HG02798 (cell line): ENCODE data around the gene MAGEA10.

ENCODE experiments used
- ATAC-seq: cut with Tn5 transposase; IDR thresholded peaks from one replicate; pipeline ENCODE4 v1.9.1; 2021; ENCODE audit warnings: mild to moderate bottlenecking; ENCODE audit not compliant: unreplicated experiment, poor library complexity

MAGEA10 gene

DNA sequence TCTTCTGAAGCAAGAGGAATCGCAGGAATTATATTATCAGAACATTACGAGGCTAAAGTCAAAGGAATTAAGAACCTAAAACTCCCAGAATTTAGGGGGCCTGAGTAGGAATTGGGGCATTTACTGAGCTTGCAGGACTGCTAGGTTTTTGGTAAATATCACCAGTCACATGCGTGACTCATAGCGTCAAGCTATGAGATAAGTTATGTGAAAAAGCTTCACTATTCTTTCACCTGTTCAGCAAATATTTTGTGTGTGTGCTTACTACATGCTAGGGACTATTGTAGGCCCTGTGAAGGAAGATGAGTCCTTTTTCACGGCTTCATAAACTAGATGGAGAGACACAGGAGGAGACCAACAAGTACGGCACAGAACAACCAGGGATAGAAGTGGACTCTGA lies 52.2 kb downstream of the MAGEA10 start:
- ATAC-seq = no peak
